A549 (cell line): ENCODE results near the gene HMGCLL1. TPM values are rescaled to one million over a fixed set of nuclear protein-coding genes. Genes with fewer than 3 reads are reported as not detected.

ENCODE experiments used
- ATAC-seq, 2 experiments: fragments of 200-7000 bp in 1 of 2; fragments of >200 bp in 1 of 2; cut with Nextera tagmentation in 1 of 2; cut with Tn5 transposase in 1 of 2; 3 replicates each; pipeline versions ENCODE4 v1.8.0 to v1.9.1; 2018 to 2020; ENCODE audit warnings: mild to moderate bottlenecking in 1 of 2, moderate library complexity in 1 of 2
- CTCF ChIA-PET: fragments of 300-600 bp; sonication (Branson Sonifier 250); formaldehyde crosslinking; extraction: SDS; loops from one replicate; lab custom pipeline; 2021; ENCODE audit warnings: antibody characterized with exemption, inconsistent platforms; lab: Yijun Ruan, JAX
- POLR2A ChIA-PET: fragments of 350-600 bp; formaldehyde crosslinking; extraction: SDS; loops from one replicate; lab custom pipeline; 2021; ENCODE audit warnings: antibody characterized with exemption, inconsistent platforms; lab: Yijun Ruan, JAX
- DNase-seq, 2 experiments: peaks; one replicate each; pipeline versions ENCODE4 v3.0.0 to v3.0.0-alpha.2; 2011 to 2016; ENCODE audit warnings: low read depth in 1 of 2, low spot score in 1 of 2
- FAIRE-seq: peaks from 2 replicates; lab custom pipeline; 2011; peaks lifted over from hg19 to GRCh38; lab: Jason Lieb, UNC
- H3K27ac ChIP-seq, 2 experiments: fragments of >200 bp; sonication (Bioruptor Twin); formaldehyde crosslinking; 3 replicates each; pipeline ENCODE4 v1.5.1; 2016 to 2017
- H3K4me1 ChIP-seq: fragments of >200 bp; sonication (Bioruptor Twin); formaldehyde crosslinking; 3 replicates; pipeline ENCODE4 v1.6.1; 2016
- H3K4me2 ChIP-seq: fragments of >200 bp; sonication (Bioruptor Twin); formaldehyde crosslinking; 3 replicates; pipeline ENCODE4 v1.6.1; 2016
- H3K4me3 ChIP-seq: fragments of >200 bp; sonication (Bioruptor Twin); formaldehyde crosslinking; 3 replicates; pipeline ENCODE4 v1.5.1; 2016
- H3K9me3 ChIP-seq: fragments of >200 bp; sonication (Bioruptor Twin); formaldehyde crosslinking; 3 replicates; pipeline ENCODE4 v1.6.1; 2016
- BHLHE40 ChIP-seq: IDR thresholded peaks from 2 replicates; pipeline ENCODE4 v1.6.1; 2012; ENCODE audit warnings: low read depth, low read length, inconsistent platforms
- CBX2 ChIP-seq: fragments of 200-600 bp; sonication (generic); IDR thresholded peaks from 2 replicates; pipeline ENCODE4 v1.6.1; 2016; ENCODE audit warnings: low read depth, mild to moderate bottlenecking, borderline replicate concordance
- CBX8 ChIP-seq: fragments of 200-600 bp; sonication (generic); IDR thresholded peaks from 2 replicates; pipeline ENCODE4 v1.6.1; 2016
- CEBPB ChIP-seq, 2 experiments: fragments of >200 bp in 1 of 2; sonication (Bioruptor Twin) in 1 of 2; formaldehyde crosslinking in 1 of 2; IDR thresholded peaks; 2 replicates each; pipeline ENCODE4 v1.6.1; 2012 to 2016
- CTCF ChIP-seq: fragments of >200 bp; sonication (Bioruptor Twin); formaldehyde crosslinking; IDR thresholded peaks from 3 replicates; pipeline ENCODE4 v1.5.1; 2016
- FOSB ChIP-seq: fragments of 250-450 bp; sonication (Bioruptor Pico); IDR thresholded peaks from 2 replicates; pipeline ENCODE4 v1.5.0; 2020; ENCODE audit warnings: mild to moderate bottlenecking, moderate library complexity
- GATA3 ChIP-seq: IDR thresholded peaks from 2 replicates; pipeline ENCODE4 v1.6.1; 2012; ENCODE audit warnings: borderline replicate concordance
- HES2 ChIP-seq: fragments of >200 bp; sonication (Bioruptor Twin); formaldehyde crosslinking; IDR thresholded peaks from 2 replicates; pipeline ENCODE4 v1.6.1; 2016
- HEYL ChIP-seq: fragments of 250-450 bp; sonication (Bioruptor Pico); IDR thresholded peaks from 2 replicates; pipeline ENCODE4 v1.8.0; 2021; ENCODE audit warnings: mild to moderate bottlenecking, moderate library complexity
- HOXB13 ChIP-seq: fragments of 250-450 bp; sonication (Bioruptor Pico); IDR thresholded peaks from 2 replicates; pipeline ENCODE4 v1.5.0; 2020; ENCODE audit warnings: low read depth, mild to moderate bottlenecking, moderate library complexity
- HOXB5 ChIP-seq: fragments of 250-450 bp; sonication (Bioruptor Pico); IDR thresholded peaks from 2 replicates; pipeline ENCODE4 v1.5.0; 2020; ENCODE audit warnings: mild to moderate bottlenecking, moderate library complexity
- JUN ChIP-seq, 2 experiments: fragments of >200 bp; sonication (Bioruptor Twin); formaldehyde crosslinking; IDR thresholded peaks; 2 replicates in 1 of 2; 3 replicates in 1 of 2; pipeline ENCODE4 v1.6.1; 2016 to 2017
- JUNB ChIP-seq: fragments of >200 bp; sonication (Bioruptor Twin); formaldehyde crosslinking; IDR thresholded peaks from 2 replicates; pipeline ENCODE4 v1.6.1; 2016
- KDM1A ChIP-seq: fragments of 200-600 bp; sonication (generic); IDR thresholded peaks from 2 replicates; pipeline ENCODE4 v1.6.1; 2016; ENCODE audit warnings: low read depth, mild to moderate bottlenecking
- MAFK ChIP-seq: fragments of 450-650 bp; IDR thresholded peaks from 2 replicates; pipeline ENCODE4 v1.6.1; 2014; ENCODE audit not compliant: partially characterized antibody
- MAX ChIP-seq: IDR thresholded peaks from 2 replicates; pipeline ENCODE4 v1.6.1; 2012
- MAZ ChIP-seq: fragments of 150-350 bp; IDR thresholded peaks from 2 replicates; pipeline ENCODE4 v1.6.1; 2014; ENCODE audit warnings: antibody characterized with exemption, low read depth, low read length, borderline replicate concordance
- MYC ChIP-seq: IDR thresholded peaks from 2 replicates; pipeline ENCODE4 v1.6.1; 2012; ENCODE audit warnings: mild to moderate bottlenecking, inconsistent platforms, low read length, improper control_type of control experiment, borderline replicate concordance
- NFE2L2 ChIP-seq: fragments of 150-350 bp; conservative IDR thresholded peaks from 2 replicates; pipeline ENCODE4 v1.6.1; 2014; ENCODE audit warnings: low read length
- NPAS2 ChIP-seq: fragments of 250-450 bp; sonication (Bioruptor Pico); IDR thresholded peaks from 2 replicates; pipeline ENCODE4 v1.8.0; 2022; ENCODE audit warnings: mild to moderate bottlenecking, moderate library complexity, borderline replicate concordance
- NR3C1 ChIP-seq: fragments of >200 bp; sonication (Bioruptor Twin); formaldehyde crosslinking; IDR thresholded peaks from 3 replicates; pipeline ENCODE4 v1.6.1; 2017
- POLR2A ChIP-seq: IDR thresholded peaks from 2 replicates; pipeline ENCODE4 v1.6.1; 2012; ENCODE audit warnings: mild to moderate bottlenecking, low read length
- RARB ChIP-seq: fragments of 250-450 bp; sonication (Bioruptor Pico); IDR thresholded peaks from 2 replicates; pipeline ENCODE4 v1.8.0; 2021; ENCODE audit warnings: mild to moderate bottlenecking, moderate library complexity
- RFX5 ChIP-seq: fragments of 450-650 bp; IDR thresholded peaks from 2 replicates; pipeline ENCODE4 v1.7.1; 2014; ENCODE audit warnings: antibody characterized with exemption, mild to moderate bottlenecking, moderate library complexity
- SMC3 ChIP-seq: fragments of >200 bp; sonication (Bioruptor Twin); formaldehyde crosslinking; IDR thresholded peaks from 3 replicates; pipeline ENCODE4 v1.6.1; 2018; ENCODE audit warnings: inconsistent platforms
- TFCP2L1 ChIP-seq: fragments of 250-450 bp; sonication (Bioruptor Pico); IDR thresholded peaks from 2 replicates; pipeline ENCODE4 v1.5.0; 2021; ENCODE audit warnings: mild to moderate bottlenecking
- ZC3H11A ChIP-seq: fragments of 450-650 bp; IDR thresholded peaks from 2 replicates; pipeline ENCODE4 v1.6.1; 2014; ENCODE audit warnings: antibody characterized with exemption, mild to moderate bottlenecking
- ZFP36 ChIP-seq: fragments of 450-650 bp; IDR thresholded peaks from 2 replicates; pipeline ENCODE4 v1.6.1; 2014; ENCODE audit warnings: borderline replicate concordance; ENCODE audit not compliant: partially characterized antibody
- ZNF302 ChIP-seq: fragments of 250-450 bp; sonication (Bioruptor Pico); IDR thresholded peaks from 2 replicates; pipeline ENCODE4 v1.9.0; 2021; ENCODE audit warnings: inconsistent platforms, mild to moderate bottlenecking, moderate library complexity
- ZSCAN20 ChIP-seq: fragments of 250-450 bp; sonication (Bioruptor Pico); IDR thresholded peaks from 2 replicates; pipeline ENCODE4 v1.8.0; 2022; ENCODE audit warnings: mild to moderate bottlenecking, moderate library complexity
- WGBS: methylation state at CpG from one replicate; pipeline ENCODE4 v1.1.6; 2017; ENCODE audit errors: missing lambda C conversion rate; 5-methylcytosine and 5-hydroxymethylcytosine counted together
- polyA plus RNA-seq, 4 experiments: library from polyadenylated mRNA; depleted of rRNA in 3 of 4; stranded (reverse); fragments of >200 nt; fragmentation: RNase III in 1 of 4; extraction: RNeasy Plus Mini Kit Qiagen cat#74134 plus additional on column Dnase treatment in 1 of 4; gene quantifications; 2 replicates in 3 of 4; 3 replicates in 1 of 4; pipeline ENCODE4 v1.2.3, GENCODE V29; 2011 to 2017
- TF ChIP-seq, protein P1 (sequence below): fragments of 250-450 bp; sonication (Bioruptor Pico); IDR thresholded peaks from 2 replicates; pipeline ENCODE4 v1.5.0; 2021; ENCODE audit warnings: mild to moderate bottlenecking, moderate library complexity, borderline replicate concordance
- TF ChIP-seq, protein P2 (sequence below): IDR thresholded peaks from 2 replicates; pipeline ENCODE4 v1.6.1; 2012
- TF ChIP-seq, protein P3 (sequence below): fragments of 250-450 bp; sonication (Bioruptor Pico); IDR thresholded peaks from 2 replicates; pipeline ENCODE4 v1.5.0; 2020; ENCODE audit warnings: low read depth, mild to moderate bottlenecking, moderate library complexity

HMGCLL1 gene
- polyA plus RNA-seq, 2 of the 4 experiments (the other 2 are of a cell fraction) = 0.28 to 0.78 TPM

DNA sequence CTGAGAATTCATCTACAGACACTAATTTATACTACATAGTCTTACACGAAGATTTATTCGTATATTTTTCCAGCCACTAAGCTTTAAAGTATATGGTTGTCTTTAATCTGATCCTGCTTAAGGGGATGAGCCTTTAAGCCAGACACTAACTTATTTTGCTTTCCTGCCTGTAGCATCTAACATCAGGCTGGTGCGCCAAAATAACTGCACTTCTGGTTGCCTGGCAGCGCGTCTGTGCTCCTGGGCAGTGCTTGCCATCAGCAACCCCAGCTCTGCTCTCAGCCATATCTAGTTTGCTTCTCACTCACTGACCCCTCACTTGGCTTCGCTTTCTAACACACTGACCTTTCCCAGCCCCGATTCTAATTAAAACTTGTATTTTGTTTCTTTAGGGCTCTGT is 21.8 kb downstream of the HMGCLL1 start:
- Histone ChIP-seq H3K9me3 (no peaks in the 10 kb centered on the region), H3K4me2 (no peak overlapping the region), H3K27ac (no peak overlapping the region), H3K4me1 (no peaks in the 10 kb centered on the region), H3K4me3 (no peak overlapping the region)
- FAIRE-seq = no peak
- CTCF ChIA-PET = no interaction called here
- POLR2A ChIA-PET = no interaction called here
- TF ChIP-seq ZSCAN20 (CRISPR knock-in tag) (no peak), SMC3 (no peak), POLR2A (no peak), CTCF (no peak), MAFK (no peak), TFCP2L1 (CRISPR knock-in tag) (no peak), ZC3H11A (no peak), NR3C1 (no peak), JUN (IDR thresholded peaks at IDR 0.05) (no peak), MYC (no peak), RARB (CRISPR knock-in tag) (no peak), HEYL (no peak), GATA3 (no peak), CBX8 (no peak), FOSB (CRISPR knock-in tag) (no peak), HOXB5 (CRISPR knock-in tag) (no peak), ZFP36 (no peak), HOXB13 (CRISPR knock-in tag) (no peak)
- TF ChIP-seq, protein P1, sequence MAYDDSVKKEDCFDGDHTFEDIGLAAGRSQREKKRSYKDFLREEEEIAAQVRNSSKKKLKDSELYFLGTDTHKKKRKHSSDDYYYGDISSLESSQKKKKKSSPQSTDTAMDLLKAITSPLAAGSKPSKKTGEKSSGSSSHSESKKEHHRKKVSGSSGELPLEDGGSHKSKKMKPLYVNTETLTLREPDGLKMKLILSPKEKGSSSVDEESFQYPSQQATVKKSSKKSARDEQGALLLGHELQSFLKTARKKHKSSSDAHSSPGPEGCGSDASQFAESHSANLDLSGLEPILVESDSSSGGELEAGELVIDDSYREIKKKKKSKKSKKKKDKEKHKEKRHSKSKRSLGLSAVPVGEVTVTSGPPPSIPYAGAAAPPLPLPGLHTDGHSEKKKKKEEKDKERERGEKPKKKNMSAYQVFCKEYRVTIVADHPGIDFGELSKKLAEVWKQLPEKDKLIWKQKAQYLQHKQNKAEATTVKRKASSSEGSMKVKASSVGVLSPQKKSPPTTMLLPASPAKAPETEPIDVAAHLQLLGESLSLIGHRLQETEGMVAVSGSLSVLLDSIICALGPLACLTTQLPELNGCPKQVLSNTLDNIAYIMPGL (CRISPR knock-in tag) = no peak
- no peak for DNase-seq
- ATAC-seq = no peak
- 76% methylated on average over 7 of the region's 7 CpGs for WGBS

DNA sequence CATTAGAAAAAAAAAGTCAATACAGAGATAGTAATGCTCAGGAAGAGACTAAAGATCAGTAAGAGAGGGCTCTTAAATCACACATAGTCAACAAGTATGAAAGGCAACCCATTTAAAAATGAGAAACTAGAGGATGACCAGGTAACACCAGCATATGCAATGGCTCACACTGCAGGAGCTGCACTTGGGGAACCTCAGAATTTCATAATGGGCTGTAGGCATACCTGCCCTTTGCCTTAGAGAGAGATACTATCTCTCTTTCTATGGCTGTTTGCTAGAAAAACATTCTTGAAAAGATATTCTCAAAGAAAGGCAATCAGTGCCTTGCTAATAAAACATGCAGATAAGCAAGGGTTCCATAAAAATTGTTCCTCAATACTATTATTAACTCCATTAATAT is 33.2 kb downstream of the HMGCLL1 start:
- Histone ChIP-seq H3K4me2 (no peak overlapping the region), H3K9me3 (no peaks in the 10 kb centered on the region), H3K4me3 (no peak overlapping the region), H3K27ac (no peak overlapping the region), H3K4me1 (no peaks in the 10 kb centered on the region)
- ChIA-PET POLR2A (no interaction called here), CTCF (no interaction called here)
- no peak for TF ChIP-seq NPAS2 (CRISPR knock-in tag)
- TF ChIP-seq, protein P2, sequence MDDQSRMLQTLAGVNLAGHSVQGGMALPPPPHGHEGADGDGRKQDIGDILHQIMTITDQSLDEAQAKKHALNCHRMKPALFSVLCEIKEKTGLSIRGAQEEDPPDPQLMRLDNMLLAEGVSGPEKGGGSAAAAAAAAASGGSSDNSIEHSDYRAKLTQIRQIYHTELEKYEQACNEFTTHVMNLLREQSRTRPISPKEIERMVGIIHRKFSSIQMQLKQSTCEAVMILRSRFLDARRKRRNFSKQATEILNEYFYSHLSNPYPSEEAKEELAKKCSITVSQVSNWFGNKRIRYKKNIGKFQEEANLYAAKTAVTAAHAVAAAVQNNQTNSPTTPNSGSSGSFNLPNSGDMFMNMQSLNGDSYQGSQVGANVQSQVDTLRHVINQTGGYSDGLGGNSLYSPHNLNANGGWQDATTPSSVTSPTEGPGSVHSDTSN = no peak
- TF ChIP-seq ZFP36 = no peak
- TF ChIP-seq RFX5 = no peak
- no peak for TF ChIP-seq KDM1A
- no peak for TF ChIP-seq NFE2L2
- no peak for TF ChIP-seq MYC
- TF ChIP-seq HEYL = no peak
- no peak for TF ChIP-seq GATA3
- TF ChIP-seq MAZ = no peak
- no peak for TF ChIP-seq JUNB
- TF ChIP-seq RARB (CRISPR knock-in tag) = no peak
- no peak for TF ChIP-seq BHLHE40
- TF ChIP-seq CEBPB (IDR thresholded peaks at IDR 0.05) = no peak
- no peak for TF ChIP-seq MAX
- no peak for TF ChIP-seq CBX2
- no peak for TF ChIP-seq ZC3H11A
- TF ChIP-seq HES2 = no peak
- TF ChIP-seq ZNF302 (CRISPR knock-in tag) = no peak
- TF ChIP-seq, protein P3, sequence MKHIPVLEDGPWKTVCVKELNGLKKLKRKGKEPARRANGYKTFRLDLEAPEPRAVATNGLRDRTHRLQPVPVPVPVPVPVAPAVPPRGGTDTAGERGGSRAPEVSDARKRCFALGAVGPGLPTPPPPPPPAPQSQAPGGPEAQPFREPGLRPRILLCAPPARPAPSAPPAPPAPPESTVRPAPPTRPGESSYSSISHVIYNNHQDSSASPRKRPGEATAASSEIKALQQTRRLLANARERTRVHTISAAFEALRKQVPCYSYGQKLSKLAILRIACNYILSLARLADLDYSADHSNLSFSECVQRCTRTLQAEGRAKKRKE (CRISPR knock-in tag) = no peak
- FAIRE-seq (no peak), DNase-seq (no peak), ATAC-seq (no peak)
